ENCODE measurements around the gene FBL. TPM values are rescaled to one million over a fixed set of nuclear protein-coding genes. Genes with fewer than 3 reads are reported as not detected.

Gene FBL
- total and polyA plus RNA-seq, 2 donors (not counting 1 experiment from before 2014, with no cell fraction given): 253 to 376 TPM

DNA sequence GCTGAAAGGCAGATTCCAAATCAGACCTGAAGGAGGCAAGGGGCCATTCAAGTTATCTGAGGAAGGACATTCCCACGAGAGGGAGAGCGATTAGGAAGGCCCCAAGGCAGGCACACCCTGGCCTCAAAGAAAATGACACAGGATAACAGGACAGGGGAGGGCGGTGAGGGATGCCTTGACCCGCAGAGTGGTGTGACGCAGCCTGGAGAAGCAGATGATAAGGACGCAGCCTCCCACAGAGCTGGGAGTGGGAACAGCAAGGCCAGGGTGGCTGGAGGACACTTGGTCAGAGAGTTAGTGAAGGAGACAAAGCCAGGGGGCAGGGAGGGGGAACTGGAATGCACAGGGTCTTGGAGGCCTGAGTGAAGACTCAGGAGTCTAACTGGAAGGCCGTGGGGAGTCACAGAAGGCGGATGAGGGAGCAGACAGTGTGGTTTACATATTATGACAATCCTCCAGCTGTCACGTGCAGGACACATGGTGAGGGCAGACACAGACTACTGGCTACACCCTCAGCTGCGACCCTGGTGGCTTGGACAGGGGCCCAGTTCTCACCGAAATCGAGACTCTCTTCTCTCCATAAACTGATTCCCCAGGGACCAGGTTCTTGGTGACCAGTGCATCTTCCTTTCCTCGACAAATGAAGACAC is 6.4 kb downstream of the FBL start:
- Histone ChIP-seq H3K36me3 (replicated peaks in 1 of 2; ENCODE audit: control extremely low read depth in 1 of 2, control insufficient read depth in 1 of 2, extremely low read depth in 1 of 2, insufficient read depth in 2 of 2, low read length in 1 of 2) (peaks cover 6 to 50% of the 10 kb centered on the region in 2 experiments), H3K9me3 (ENCODE audit: control extremely low read depth in 1 of 3, control insufficient read depth in 2 of 3, insufficient read depth in 1 of 3, low read length in 2 of 3) (no peaks in the 10 kb centered on the region), H2AFZ (ENCODE audit: insufficient read depth, low read depth, low read length, poor library complexity, severe bottlenecking) (no peak overlapping the region), H3K79me2 (ENCODE audit: control insufficient read depth, insufficient read depth, low read length) (peaks cover 63% of the 10 kb centered on the region), H3K27me3 (replicated peaks in 1 of 4; ENCODE audit: control extremely low read depth in 1 of 4, control insufficient read depth in 3 of 4, insufficient read depth in 4 of 4, low read length in 3 of 4) (no peaks in the 10 kb centered on the region), H3K27ac (ENCODE audit: low read length in 2 of 2) (no peak overlapping the region), H3K9ac (ENCODE audit: low read length) (no peak overlapping the region), H3K4me3 (ENCODE audit: control extremely low read depth in 1 of 5, extremely low read depth in 1 of 5, insufficient read depth in 1 of 5, low read depth in 2 of 5, low read length in 4 of 5) (no peak overlapping the region), H3K4me1 (ENCODE audit: control insufficient read depth in 2 of 2, insufficient read depth in 2 of 2, low read length in 2 of 2) (peaks cover 16 to 18% of the 10 kb centered on the region in 2 donors), H4K20me1 (ENCODE audit: control insufficient read depth, insufficient read depth, low read length, poor library complexity, severe bottlenecking) (peaks cover 33% of the 10 kb centered on the region), H3K4me2 (replicated peaks; ENCODE audit: low read depth, low read length, poor library complexity, severe bottlenecking) (no peak overlapping the region)
- TF ChIP-seq EZH2 (IDR thresholded peaks at IDR 0.05; ENCODE audit: borderline replicate concordance, insufficient read depth, low read depth, low read length, poor library complexity, severe bottlenecking): no peak
- TF ChIP-seq, protein P1, sequence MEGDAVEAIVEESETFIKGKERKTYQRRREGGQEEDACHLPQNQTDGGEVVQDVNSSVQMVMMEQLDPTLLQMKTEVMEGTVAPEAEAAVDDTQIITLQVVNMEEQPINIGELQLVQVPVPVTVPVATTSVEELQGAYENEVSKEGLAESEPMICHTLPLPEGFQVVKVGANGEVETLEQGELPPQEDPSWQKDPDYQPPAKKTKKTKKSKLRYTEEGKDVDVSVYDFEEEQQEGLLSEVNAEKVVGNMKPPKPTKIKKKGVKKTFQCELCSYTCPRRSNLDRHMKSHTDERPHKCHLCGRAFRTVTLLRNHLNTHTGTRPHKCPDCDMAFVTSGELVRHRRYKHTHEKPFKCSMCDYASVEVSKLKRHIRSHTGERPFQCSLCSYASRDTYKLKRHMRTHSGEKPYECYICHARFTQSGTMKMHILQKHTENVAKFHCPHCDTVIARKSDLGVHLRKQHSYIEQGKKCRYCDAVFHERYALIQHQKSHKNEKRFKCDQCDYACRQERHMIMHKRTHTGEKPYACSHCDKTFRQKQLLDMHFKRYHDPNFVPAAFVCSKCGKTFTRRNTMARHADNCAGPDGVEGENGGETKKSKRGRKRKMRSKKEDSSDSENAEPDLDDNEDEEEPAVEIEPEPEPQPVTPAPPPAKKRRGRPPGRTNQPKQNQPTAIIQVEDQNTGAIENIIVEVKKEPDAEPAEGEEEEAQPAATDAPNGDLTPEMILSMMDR (IDR thresholded peaks at IDR 0.05): no peak
- no peaks in the 10 kb centered on the region for H3K9me3 Mint-ChIP-seq (ENCODE audit: insufficient read depth)
- no peaks in the 10 kb centered on the region for H3K27me3 Mint-ChIP-seq
- no peak for ATAC-seq (ENCODE audit: low read depth)
- no peak for DNase-seq
- ChIA-PET POLR2A (no interaction called here), CTCF (interaction anchor here (8.1 kb wide), 1 partner anchor 47 kb away, joined by 159 read pairs; no protein-coding TSS in a partner anchor)
- 94% methylated on average over 11 of the region's 13 CpGs for WGBS (ENCODE audit: insufficient coverage)
- peaks cover 28% of the 10 kb centered on the region for H3K4me1 Mint-ChIP-seq
- H3K4me3 Mint-ChIP-seq: no peak overlapping the region
- no peak overlapping the region for H3K27ac Mint-ChIP-seq
- intact Hi-C loops (cut with micrococcal nuclease): loop anchor here (5.0 to 10.0 kb wide), 2 partner anchors 168 to 395 kb away; partner anchors contain the start of gene SUPT5H

DNA sequence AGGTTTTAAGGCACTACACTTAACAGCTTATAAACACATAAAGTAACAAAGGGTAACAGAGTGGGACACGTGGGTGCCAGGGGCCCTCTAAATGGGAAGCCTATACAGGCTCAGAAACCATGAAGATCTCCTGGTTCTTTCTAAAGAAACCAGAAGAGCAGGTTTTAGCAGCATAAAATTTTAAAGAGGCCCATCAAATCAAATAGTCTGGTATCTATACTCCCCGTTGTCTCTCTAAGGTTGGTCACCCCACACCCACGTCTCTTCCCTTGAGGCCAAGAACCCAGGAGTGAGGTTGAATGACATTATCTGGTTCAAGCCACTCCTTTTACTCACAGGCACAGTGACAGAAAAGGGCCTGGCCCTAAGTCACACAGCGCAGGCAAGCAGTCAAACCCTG is 7.6 kb downstream of the FBL start:
- Histone ChIP-seq H3K79me2 (ENCODE audit: control insufficient read depth, insufficient read depth, low read length) (peaks cover 52% of the 10 kb centered on the region), H2AFZ (ENCODE audit: insufficient read depth, low read depth, low read length, poor library complexity, severe bottlenecking) (no peak overlapping the region), H3K27me3 (replicated peaks in 1 of 4; ENCODE audit: control extremely low read depth in 1 of 4, control insufficient read depth in 3 of 4, insufficient read depth in 4 of 4, low read length in 3 of 4) (no peaks in the 10 kb centered on the region), H3K4me3 (ENCODE audit: control extremely low read depth in 1 of 5, extremely low read depth in 1 of 5, insufficient read depth in 1 of 5, low read depth in 2 of 5, low read length in 4 of 5) (no peak overlapping the region), H3K4me1 (ENCODE audit: control insufficient read depth in 2 of 2, insufficient read depth in 2 of 2, low read length in 2 of 2) (peaks cover 13 to 16% of the 10 kb centered on the region in 2 donors), H3K9ac (ENCODE audit: low read length) (no peak overlapping the region), H4K20me1 (ENCODE audit: control insufficient read depth, insufficient read depth, low read length, poor library complexity, severe bottlenecking) (peaks cover 21% of the 10 kb centered on the region), H3K36me3 (replicated peaks in 1 of 2; ENCODE audit: control extremely low read depth in 1 of 2, control insufficient read depth in 1 of 2, extremely low read depth in 1 of 2, insufficient read depth in 2 of 2, low read length in 1 of 2) (peaks cover 6 to 56% of the 10 kb centered on the region in 2 experiments), H3K4me2 (replicated peaks; ENCODE audit: low read depth, low read length, poor library complexity, severe bottlenecking) (no peak overlapping the region), H3K9me3 (ENCODE audit: control extremely low read depth in 1 of 3, control insufficient read depth in 2 of 3, insufficient read depth in 1 of 3, low read length in 2 of 3) (no peaks in the 10 kb centered on the region), H3K27ac (ENCODE audit: low read length in 2 of 2) (no peak overlapping the region)
- DNase-seq (no peak), ATAC-seq (ENCODE audit: low read depth) (no peak)
- ChIA-PET CTCF (no interaction called here), POLR2A (no interaction called here)
- Mint-ChIP-seq H3K27me3 (no peaks in the 10 kb centered on the region), H3K9me3 (ENCODE audit: insufficient read depth) (no peaks in the 10 kb centered on the region), H3K4me3 (no peak overlapping the region), H3K27ac (no peak overlapping the region), H3K4me1 (peaks cover 24% of the 10 kb centered on the region)
- intact Hi-C loops (cut with micrococcal nuclease): loop anchor here (10.0 kb wide), 1 partner anchor 394 kb away; the partner anchor contains the start of gene SUPT5H
- TF ChIP-seq EZH2 (IDR thresholded peaks at IDR 0.05; ENCODE audit: borderline replicate concordance, insufficient read depth, low read depth, low read length, poor library complexity, severe bottlenecking): no peak
- TF ChIP-seq, protein P1 (IDR thresholded peaks at IDR 0.05): no peak
- WGBS (ENCODE audit: insufficient coverage): 100% methylated on average over 2 of the region's 4 CpGs

Measured in B cell (primary cell).